GM18507 (cell line): ENCODE data around the gene GCK.
"Not testable (repeated sequence)": the region's sequence is repeated elsewhere in the genome, so short reads cannot be mapped to it uniquely, and the experiment has no call there.

ENCODE experiments used
- DNase-seq: peaks from one replicate; pipeline ENCODE4 v3.0.0; 2011; ENCODE audit warnings: low read depth; ENCODE audit not compliant: insufficient read length; ENCODE audit errors: extremely low spot score
- FAIRE-seq: peaks from 2 replicates; lab custom pipeline; 2011; peaks lifted over from hg19 to GRCh38; lab: Jason Lieb, UNC

The GCK gene

GRCh38 chr7:44128721-44129582 is 60.3 kb downstream of the GCK start:
- FAIRE-seq (no peak), DNase-seq (no peak)

GRCh38 chr7:44127161-44127560 is 62.1 kb downstream of the GCK start:
- no peak for DNase-seq
- FAIRE-seq: no peak

DNA sequence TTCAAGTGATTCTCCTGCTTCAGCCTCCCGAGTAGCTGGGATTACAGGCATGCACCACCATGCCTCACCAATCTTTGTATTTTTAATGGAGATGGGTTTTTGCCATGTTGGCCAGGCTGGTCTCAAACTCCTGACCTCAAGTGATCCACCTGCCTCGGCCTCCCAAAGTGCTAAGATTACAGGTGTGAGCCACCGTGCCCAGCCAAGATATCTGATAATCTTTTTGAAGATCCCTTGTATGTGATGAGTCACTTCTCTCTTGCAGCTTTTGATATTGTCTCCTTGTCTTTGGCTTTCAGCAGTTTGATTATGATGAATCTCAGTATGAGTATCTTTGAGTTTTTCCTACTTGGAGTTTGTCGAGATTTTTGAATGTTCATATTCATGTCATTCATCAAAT is 62.7 kb downstream of the GCK start:
- DNase-seq, FAIRE-seq: not testable (repeated sequence)

- DNase-seq: no peak
- FAIRE-seq: no peak
Measured at GRCh38 chr7:44124822-44125202, 64.4 kb downstream of the GCK start.

DNA sequence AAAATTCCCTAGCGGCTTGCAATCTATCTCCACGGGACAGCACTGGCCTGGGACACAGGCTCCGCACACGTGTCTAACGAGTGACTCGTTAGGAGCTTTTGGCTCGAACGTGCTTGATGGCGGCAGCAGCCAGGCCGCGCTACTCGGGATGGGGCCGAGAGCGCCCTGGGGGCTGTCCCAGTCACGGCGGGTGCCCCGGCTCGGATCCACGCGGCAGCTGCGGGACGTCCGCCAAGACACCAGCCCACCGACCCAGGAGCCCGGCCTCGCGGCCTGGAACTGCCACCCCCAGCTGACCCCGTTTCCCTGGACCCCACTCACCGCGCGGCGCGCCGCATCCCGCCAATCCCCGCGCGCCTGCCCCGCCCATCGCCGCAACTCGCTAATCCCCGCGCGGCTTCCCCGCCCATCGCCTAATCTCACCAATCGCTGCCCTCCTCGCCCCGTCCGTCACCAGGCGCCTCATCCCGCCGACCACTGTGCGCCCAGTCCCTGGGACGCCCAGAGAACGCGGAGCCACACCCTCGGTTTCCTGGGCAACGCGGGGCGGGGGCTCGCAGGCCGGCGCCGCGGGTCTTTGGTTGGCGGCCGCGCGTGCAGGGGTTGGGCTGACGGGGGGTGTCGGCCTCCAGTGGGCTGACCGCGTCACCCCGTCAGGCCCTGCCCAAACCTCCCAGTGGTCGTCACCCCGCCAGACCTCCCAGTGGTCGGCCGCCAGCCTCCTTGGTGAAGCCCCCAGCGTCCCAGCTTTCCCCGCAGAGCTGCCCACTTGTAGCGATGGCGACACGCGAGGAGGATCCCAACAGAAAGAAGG is 65.8 kb downstream of the GCK start, which contains the start of gene POLD2:
Gene POLD2 (minus strand): TSS at position 359 of the 814 bp plus-strand sequence. CDS start 1,495 bp downstream, outside the sequence.
- FAIRE-seq: peak; percentile 97

DNA sequence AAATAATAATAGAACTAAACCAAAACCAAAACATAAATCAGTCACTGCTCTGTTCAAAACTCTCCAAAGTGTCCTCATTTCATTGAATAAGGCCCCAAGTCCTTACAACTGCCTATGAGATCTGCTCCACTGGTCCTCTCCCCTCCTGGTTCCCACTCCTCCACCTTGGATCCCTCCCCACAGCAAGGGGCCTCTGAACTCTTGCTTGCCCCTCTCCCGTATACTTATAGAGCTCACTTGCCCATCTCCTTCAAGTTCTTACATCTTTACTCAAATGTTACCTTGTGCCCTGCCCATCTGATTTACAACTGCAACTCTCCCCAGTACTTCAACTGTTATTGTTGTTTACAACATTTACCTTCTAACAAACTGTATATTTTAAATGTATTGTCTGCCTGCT is 66.7 kb downstream of the GCK start:
- FAIRE-seq (no peak), DNase-seq (no peak)

More for the DNA sequence above, 65.8 kb downstream of the GCK start, which contains the start of gene POLD2:
- peak; percentile 100 for DNase-seq

- no peak for DNase-seq
- no peak for FAIRE-seq
Measured at GRCh38 chr7:44121761-44122420, 67.3 kb downstream of the GCK start.

DNA sequence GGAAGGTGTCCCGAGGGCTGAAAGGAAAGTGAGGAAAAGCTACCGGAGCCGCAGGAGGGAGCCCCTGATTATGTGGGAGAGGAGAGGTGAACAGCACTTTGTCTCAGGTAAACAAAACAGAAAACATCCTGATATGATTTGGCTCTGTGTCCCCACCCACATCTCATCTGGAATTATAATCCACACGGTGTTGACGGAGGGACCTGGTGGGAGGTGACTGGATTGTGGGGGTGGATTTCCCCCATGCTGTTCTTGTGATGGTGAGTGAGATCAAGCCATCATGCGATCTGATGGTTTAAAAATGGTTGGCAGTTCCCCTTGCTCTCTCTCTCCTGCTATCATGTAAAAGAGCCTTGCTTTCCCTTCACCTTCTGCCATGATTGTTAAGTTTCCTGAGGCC is 68.8 kb downstream of the GCK start:
- no peak for DNase-seq
- no peak for FAIRE-seq

GRCh38 chr7:44119829-44120380 is 69.3 kb downstream of the GCK start:
- DNase-seq: no peak
- FAIRE-seq: no peak

DNA sequence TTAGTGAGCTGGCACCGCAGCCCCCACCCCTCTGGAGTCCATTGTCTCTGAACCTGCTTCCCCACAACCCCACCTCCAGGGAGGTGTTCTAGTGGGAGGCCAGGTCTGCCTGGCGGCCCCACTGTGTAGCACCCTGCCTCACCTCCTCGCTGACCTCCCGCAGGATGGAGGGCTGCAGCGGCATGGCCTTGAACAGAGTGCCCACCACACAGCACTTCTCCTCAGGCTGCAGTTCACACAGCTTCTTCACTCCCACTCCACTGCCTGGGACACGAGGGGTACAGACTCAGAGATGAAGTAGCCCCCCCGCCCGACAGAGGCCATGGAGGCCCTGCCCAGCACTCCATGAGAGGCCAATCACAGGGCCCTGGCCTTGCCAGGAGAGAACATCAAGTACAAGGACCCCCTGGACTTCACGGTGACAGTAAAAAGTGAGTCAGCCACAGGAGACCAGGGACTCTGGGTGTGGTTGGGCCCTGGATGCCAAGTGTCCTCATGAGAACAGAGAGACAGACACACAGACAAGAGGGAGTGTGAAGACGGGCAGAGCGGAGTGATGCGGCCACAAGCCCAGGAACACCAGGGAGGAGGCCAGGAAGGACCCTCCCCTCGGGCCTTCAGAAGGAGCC is 71.3 kb downstream of the GCK start:
- DNase-seq (no peak), FAIRE-seq (no peak)

GRCh38 chr7:44116789-44117666 is 72.2 kb downstream of the GCK start:
- DNase-seq (no peak), FAIRE-seq (no peak)

- FAIRE-seq: no peak
- DNase-seq: no peak
Measured at GRCh38 chr7:44116087-44116788, 73.0 kb downstream of the GCK start.

- FAIRE-seq (no peak), DNase-seq (no peak)
Measured at GRCh38 chr7:44114586-44115310, 74.5 kb downstream of the GCK start.

DNA sequence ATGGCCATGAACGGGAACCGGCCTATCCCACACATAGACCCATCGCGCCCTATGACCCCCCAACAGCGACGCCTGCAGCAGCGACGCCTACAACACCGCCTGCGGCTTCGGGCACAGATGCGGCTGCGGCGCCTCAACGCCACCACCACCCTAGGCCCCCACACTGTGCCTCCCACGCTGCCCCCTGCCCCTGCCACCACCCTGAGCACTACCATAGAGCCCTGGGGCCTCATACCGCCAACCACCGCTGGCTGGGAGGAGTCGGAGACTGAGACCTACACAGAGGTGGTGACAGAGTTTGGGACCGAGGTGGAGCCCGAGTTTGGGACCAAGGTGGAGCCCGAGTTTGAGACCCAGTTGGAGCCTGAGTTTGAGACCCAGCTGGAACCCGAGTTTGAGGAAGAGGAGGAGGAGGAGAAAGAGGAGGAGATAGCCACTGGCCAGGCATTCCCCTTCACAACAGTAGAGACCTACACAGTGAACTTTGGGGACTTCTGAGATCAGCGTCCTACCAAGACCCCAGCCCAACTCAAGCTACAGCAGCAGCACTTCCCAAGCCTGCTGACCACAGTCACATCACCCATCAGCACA is 75.4 kb downstream of the GCK start:
- FAIRE-seq (no peak), DNase-seq (no peak)

- DNase-seq: no peak
- no peak for FAIRE-seq
Measured at GRCh38 chr7:44112997-44113763, 76.1 kb downstream of the GCK start.
